SK-N-SH (cell line): Measurements from ENCODE around the gene LRRN4. TPM values are rescaled to one million over a fixed set of nuclear protein-coding genes. Genes with fewer than 3 reads are reported as not detected.

Experiments
- CTCF ChIA-PET: fragments of 300-600, 350-600 bp; formaldehyde crosslinking; extraction: SDS; loops from one replicate; lab custom pipeline; 2021; lab: Yijun Ruan, JAX
- POLR2A ChIA-PET: fragments of 350-600 bp; sonication (Branson Sonifier 250); formaldehyde crosslinking; extraction: SDS; loops from one replicate; lab custom pipeline; 2020; ENCODE audit warnings: antibody characterized with exemption, inconsistent platforms; lab: Yijun Ruan, JAX
- DNase-seq: peaks from one replicate; pipeline ENCODE4 v3.0.0; 2012
- H2AFZ ChIP-seq: fragments of 200-600 bp; sonication (generic); 2 replicates; pipeline ENCODE4 v1.8.1; 2016; ENCODE audit warnings: antibody characterized with exemption, mild to moderate bottlenecking, low read depth
- H3F3A ChIP-seq: fragments of 200-600 bp; sonication (generic); replicated peaks from 2 replicates; pipeline ENCODE3; 2016; ENCODE audit warnings: antibody characterized with exemption, mild to moderate bottlenecking; ENCODE audit not compliant: insufficient read depth
- H3K27ac ChIP-seq, 2 experiments: fragments of 200-500 bp in 1 of 2; fragments of 200-600 bp in 1 of 2; sonication (Bioruptor generic) in 1 of 2; sonication (generic), shearing (Covaris generic) in 1 of 2; 2 replicates each; pipeline versions ENCODE4 v1.5.1 to v1.6.1; 2014 to 2016; ENCODE audit warnings: low read depth in 2 of 2, inconsistent platforms in 1 of 2, low read length in 1 of 2, mild to moderate bottlenecking in 1 of 2, mixed read lengths in 1 of 2
- H3K27me3 ChIP-seq: fragments of 200-600 bp; sonication (generic), shearing (Covaris generic); 2 replicates; pipeline ENCODE4 v1.6.1; 2016; ENCODE audit warnings: mixed run types; ENCODE audit not compliant: insufficient read depth
- H3K36me3 ChIP-seq, 2 experiments: fragments of 200-500 bp in 1 of 2; fragments of 200-600 bp in 1 of 2; sonication (Bioruptor generic) in 1 of 2; sonication (generic) in 1 of 2; replicated peaks in 1 of 2; 2 replicates each; pipeline versions ENCODE3 to v1.5.1; 2014 to 2016; ENCODE audit warnings: low read length in 1 of 2, mild to moderate bottlenecking in 1 of 2; ENCODE audit not compliant: insufficient read depth in 2 of 2, control insufficient read depth in 1 of 2
- H3K4me1 ChIP-seq, 2 experiments: fragments of 200-500 bp in 1 of 2; fragments of 200-600 bp in 1 of 2; sonication (Bioruptor generic) in 1 of 2; sonication (generic), shearing (Covaris generic) in 1 of 2; 2 replicates each; pipeline versions ENCODE4 v1.5.1 to v1.6.1; 2014 to 2016; ENCODE audit warnings: low read depth in 1 of 2, low read length in 1 of 2, mixed run types in 1 of 2; ENCODE audit not compliant: insufficient read depth in 2 of 2, control insufficient read depth in 1 of 2
- H3K4me2 ChIP-seq: fragments of 200-600 bp; sonication (generic), shearing (Covaris generic); 2 replicates; pipeline ENCODE4 v1.6.1; 2017; ENCODE audit warnings: mixed run types
- H3K4me3 ChIP-seq, 2 experiments: fragments of 200-500 bp in 1 of 2; fragments of 200-600 bp in 1 of 2; sonication (Bioruptor generic) in 1 of 2; sonication (generic), shearing (Covaris generic) in 1 of 2; 2 replicates each; pipeline versions ENCODE4 v1.5.1 to v1.8.1; 2014 to 2016; ENCODE audit warnings: low read depth in 2 of 2, inconsistent platforms in 1 of 2, low read length in 1 of 2, mild to moderate bottlenecking in 1 of 2, mixed read lengths in 1 of 2, moderate library complexity in 1 of 2
- H3K79me2 ChIP-seq: fragments of 200-600 bp; sonication (generic); 2 replicates; pipeline ENCODE4 v1.8.1; 2017; ENCODE audit warnings: mild to moderate bottlenecking; ENCODE audit not compliant: insufficient read depth
- H3K9ac ChIP-seq: fragments of 200-600 bp; sonication (generic); 2 replicates; pipeline ENCODE4 v1.6.1; 2017; ENCODE audit warnings: mixed run types
- H3K9me2 ChIP-seq: fragments of 200-600 bp; sonication (generic); 2 replicates; pipeline ENCODE4 v1.6.1; 2017; ENCODE audit warnings: mixed run types
- H3K9me3 ChIP-seq: fragments of 200-600 bp; sonication (generic); 2 replicates; pipeline ENCODE4 v1.6.1; 2017; ENCODE audit warnings: mixed run types, mild to moderate bottlenecking, moderate library complexity
- H4K20me1 ChIP-seq: fragments of 200-600 bp; sonication (generic); 2 replicates; pipeline ENCODE4 v1.6.1; 2017; ENCODE audit warnings: mild to moderate bottlenecking, mixed run types; ENCODE audit not compliant: insufficient read depth
- IRF3 ChIP-seq: fragments of 150-350 bp; IDR thresholded peaks from 2 replicates; pipeline ENCODE4 v1.6.1; 2016; ENCODE audit warnings: mild to moderate bottlenecking, low read depth, low read length
- MXI1 ChIP-seq: IDR thresholded peaks from 2 replicates; pipeline ENCODE4 v1.6.1; 2012; ENCODE audit warnings: mild to moderate bottlenecking, low read depth, low read length, improper control_type of control experiment
- PBX3 ChIP-seq: IDR thresholded peaks from 2 replicates; pipeline ENCODE4; 2012
- RCOR1 ChIP-seq: fragments of 150-350 bp; IDR thresholded peaks from 2 replicates; pipeline ENCODE4 v1.6.1; 2017; ENCODE audit warnings: antibody characterized with exemption, low read length
- RXRA ChIP-seq: IDR thresholded peaks from 2 replicates; pipeline ENCODE4 v1.4.0; 2012; ENCODE audit warnings: low read depth, mild to moderate bottlenecking, borderline replicate concordance
- TCF12 ChIP-seq: IDR thresholded peaks from 2 replicates; pipeline ENCODE4 v1.4.0; 2012
- YY1 ChIP-seq: IDR thresholded peaks from 2 replicates; pipeline ENCODE4 v1.4.0; 2012; ENCODE audit warnings: low read depth, mild to moderate bottlenecking
- WGBS: methylation state at CpG from one replicate; pipeline ENCODE4 v1.1.6; 2017; ENCODE audit warnings: low lambda C conversion rate; 5-methylcytosine and 5-hydroxymethylcytosine counted together
- polyA plus RNA-seq, 3 experiments: library from polyadenylated mRNA; depleted of rRNA; stranded (reverse); fragments of >200 nt; gene quantifications; 2 replicates each; pipeline ENCODE4 v1.2.3, GENCODE V29; 2012
- TF ChIP-seq, protein P1 (sequence below): fragments of 150-350 bp; IDR thresholded peaks from 2 replicates; pipeline ENCODE4 v1.6.1; 2017; ENCODE audit warnings: antibody characterized with exemption, low read length, low read depth, borderline replicate concordance
- TF ChIP-seq, protein P2 (sequence below): IDR thresholded peaks from 2 replicates; pipeline ENCODE4 v1.4.0; 2012; ENCODE audit warnings: low read depth, borderline replicate concordance

LRRN4 gene
- polyA plus RNA-seq, 1 of the 3 experiments (the other 2 are of a cell fraction): 0.05 TPM

- Histone ChIP-seq H3K4me2 (no peak overlapping the region), H3K9me3 (no peaks in the 10 kb centered on the region), H4K20me1 (no peaks in the 10 kb centered on the region), H3K9ac (no peak overlapping the region), H2AFZ (no peak overlapping the region), H3K27me3 (no peaks in the 10 kb centered on the region), H3F3A (peaks cover 10% of the 10 kb centered on the region), H3K79me2 (no peaks in the 10 kb centered on the region), H3K36me3 (peaks cover 13 to 15% of the 10 kb centered on the region in 2 experiments), H3K4me1 (peaks cover under 1 to 4% of the 10 kb centered on the region in 2 experiments; a peak in 2 of 4 replicates), H3K27ac (no peak overlapping the region), H3K9me2 (no peaks in the 10 kb centered on the region), H3K4me3 (no peak overlapping the region)
- POLR2A ChIA-PET: no interaction called here
- DNase-seq: no peak
- no peak for TF ChIP-seq RCOR1
- TF ChIP-seq PBX3: no peak
- TF ChIP-seq IRF3: no peak
- CTCF ChIA-PET: no interaction called here
- 97% methylated on average over 9 of the region's 9 CpGs for WGBS
Measured at GRCh38 chr20:5999783-6000182, 54.1 kb downstream of the LRRN4 start.

DNA sequence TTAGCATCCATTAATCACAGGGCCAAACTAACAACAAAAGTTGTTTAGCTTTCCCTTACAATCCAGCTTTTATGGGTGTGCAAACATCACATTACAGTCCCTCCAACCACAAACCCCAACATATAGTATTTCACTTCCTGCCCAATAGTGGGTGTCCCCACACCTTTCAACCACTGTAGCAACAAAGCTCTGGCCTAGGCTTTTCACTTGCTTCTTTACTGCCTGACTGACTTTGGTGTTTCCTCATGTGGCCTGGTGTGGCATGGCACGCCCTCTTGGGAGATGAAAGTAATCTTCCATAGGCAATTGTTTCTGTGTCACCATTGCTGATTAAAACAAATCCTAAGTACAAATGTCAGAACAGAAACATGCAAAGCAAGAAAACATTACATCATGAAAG is 57.1 kb downstream of the LRRN4 start:
- no peak overlapping the region for H2AFZ ChIP-seq
- H3K9me2 ChIP-seq: no peaks in the 10 kb centered on the region; the same call in 1 of the 2 replicates
- CTCF ChIA-PET: interaction anchor here (0.6 kb wide), 1 partner anchor 40 kb away, joined by 3 read pairs; no protein-coding TSS in a partner anchor
- 95% methylated on average over 1 of the region's 1 CpG for WGBS
- no peaks in the 10 kb centered on the region for H4K20me1 ChIP-seq
- no peaks in the 10 kb centered on the region for H3K27me3 ChIP-seq
- H3K4me3 ChIP-seq: no peak overlapping the region
- peaks cover 0 to 6% of the 10 kb centered on the region in 2 experiments; a peak in 3 of 4 replicates for H3K4me1 ChIP-seq
- DNase-seq: no peak
- no peak overlapping the region for H3K27ac ChIP-seq
- H3K79me2 ChIP-seq: no peaks in the 10 kb centered on the region
- no peak overlapping the region for H3K9ac ChIP-seq
- no peaks in the 10 kb centered on the region for H3K9me3 ChIP-seq
- TF ChIP-seq, protein P1, sequence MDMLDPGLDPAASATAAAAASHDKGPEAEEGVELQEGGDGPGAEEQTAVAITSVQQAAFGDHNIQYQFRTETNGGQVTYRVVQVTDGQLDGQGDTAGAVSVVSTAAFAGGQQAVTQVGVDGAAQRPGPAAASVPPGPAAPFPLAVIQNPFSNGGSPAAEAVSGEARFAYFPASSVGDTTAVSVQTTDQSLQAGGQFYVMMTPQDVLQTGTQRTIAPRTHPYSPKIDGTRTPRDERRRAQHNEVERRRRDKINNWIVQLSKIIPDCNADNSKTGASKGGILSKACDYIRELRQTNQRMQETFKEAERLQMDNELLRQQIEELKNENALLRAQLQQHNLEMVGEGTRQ: no peak
- TF ChIP-seq RXRA: no peak
- TF ChIP-seq YY1: no peak
- no peak for TF ChIP-seq TCF12
- TF ChIP-seq, protein P2, sequence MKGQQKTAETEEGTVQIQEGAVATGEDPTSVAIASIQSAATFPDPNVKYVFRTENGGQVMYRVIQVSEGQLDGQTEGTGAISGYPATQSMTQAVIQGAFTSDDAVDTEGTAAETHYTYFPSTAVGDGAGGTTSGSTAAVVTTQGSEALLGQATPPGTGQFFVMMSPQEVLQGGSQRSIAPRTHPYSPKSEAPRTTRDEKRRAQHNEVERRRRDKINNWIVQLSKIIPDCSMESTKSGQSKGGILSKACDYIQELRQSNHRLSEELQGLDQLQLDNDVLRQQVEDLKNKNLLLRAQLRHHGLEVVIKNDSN: no peak
- TF ChIP-seq MXI1: no peak
- H3K4me2 ChIP-seq: no peak overlapping the region
- peaks cover 13% of the 10 kb centered on the region for H3F3A ChIP-seq
- POLR2A ChIA-PET: no interaction called here
- H3K36me3 ChIP-seq: peaks cover 21 to 26% of the 10 kb centered on the region in 2 experiments
